ENCODE results near the gene NMS.

Gene NMS

DNA sequence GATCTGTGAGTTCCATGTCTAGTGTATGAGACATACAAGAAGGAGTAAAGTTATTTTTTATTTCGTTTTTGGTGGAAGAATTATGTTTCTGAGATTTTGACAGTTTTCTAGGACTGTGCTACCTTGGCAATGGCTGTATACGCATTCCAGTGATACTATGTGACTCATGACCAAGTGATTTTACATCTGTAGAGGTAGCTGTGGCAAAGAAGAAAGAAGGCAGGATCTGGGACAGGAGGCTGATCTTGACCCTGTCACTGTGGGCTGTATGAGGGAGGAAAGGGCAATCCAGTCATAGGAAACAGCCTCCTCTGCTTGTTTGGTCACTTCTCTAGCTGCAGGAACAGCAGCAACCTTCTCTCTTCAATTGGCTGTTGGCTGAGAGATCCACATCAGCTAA, 48.5 kb downstream of the NMS start:
- peaks cover 0 to 1% of the 10 kb centered on the region in 2 donors for H3K36me3 Mint-ChIP-seq
- peaks cover 21 to 28% of the 10 kb centered on the region in 2 donors for H3K27me3 Mint-ChIP-seq
- no peak for DNase-seq
- H3K4me3 Mint-ChIP-seq = no peak overlapping the region
- no peak overlapping the region for H3K27ac Mint-ChIP-seq
- no peaks in the 10 kb centered on the region for H3K9me3 Mint-ChIP-seq
- ATAC-seq (replicated peaks) = no peak
- peaks cover under 1 to 2% of the 10 kb centered on the region in 2 donors for H3K4me1 Mint-ChIP-seq

DNA sequence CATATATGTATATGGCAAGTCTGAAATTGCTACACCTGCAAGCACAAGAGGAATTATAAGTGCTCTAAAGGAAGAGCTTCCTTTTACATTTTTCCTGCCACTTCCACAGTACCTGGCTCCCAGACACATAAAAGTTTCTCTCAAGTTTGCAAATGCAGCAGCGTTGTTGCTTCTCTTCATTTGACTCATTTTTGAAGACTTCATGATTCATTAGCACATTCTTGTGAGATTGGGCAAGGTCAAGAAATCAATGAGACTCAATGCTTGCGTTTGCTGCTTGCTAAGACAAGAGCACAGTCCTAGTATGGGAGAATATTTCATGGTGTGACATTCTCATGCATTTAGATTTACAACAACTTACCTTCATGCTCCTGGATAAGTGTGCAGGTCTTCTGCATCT, 49.9 kb downstream of the NMS start:
- H3K27ac Mint-ChIP-seq = no peak overlapping the region
- H3K4me3 Mint-ChIP-seq = no peak overlapping the region
- H3K27me3 Mint-ChIP-seq = peaks cover 21 to 28% of the 10 kb centered on the region in 2 donors
- H3K9me3 Mint-ChIP-seq = no peaks in the 10 kb centered on the region
- no peak for ATAC-seq (replicated peaks)
- DNase-seq = no peak
- H3K36me3 Mint-ChIP-seq = peaks cover 0 to 1% of the 10 kb centered on the region in 2 donors
- H3K4me1 Mint-ChIP-seq = no peaks in the 10 kb centered on the region

DNA sequence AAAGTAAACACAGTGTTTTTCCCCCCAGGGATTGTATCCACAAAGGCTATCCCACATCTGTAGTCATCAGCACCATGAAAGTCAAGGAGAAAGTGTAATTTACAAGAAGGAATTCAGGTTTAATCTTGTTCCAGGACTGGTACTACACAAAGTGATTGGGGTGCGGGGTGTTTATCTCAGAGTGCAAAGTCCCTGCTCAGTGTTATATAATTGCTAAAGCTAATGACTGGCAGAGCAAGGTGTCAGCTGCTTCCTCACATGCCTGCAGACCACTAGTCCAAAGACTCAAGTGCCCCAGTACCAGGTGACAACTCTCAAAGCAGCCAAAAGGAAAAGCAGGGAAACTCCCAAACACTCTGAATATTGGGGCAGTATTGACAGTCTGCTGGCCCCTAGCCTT, 52.1 kb downstream of the NMS start:
- Mint-ChIP-seq H3K36me3 (peaks cover 0 to 1% of the 10 kb centered on the region in 2 donors), H3K4me1 (no peaks in the 10 kb centered on the region), H3K4me3 (no peak overlapping the region), H3K9me3 (no peaks in the 10 kb centered on the region), H3K27ac (no peak overlapping the region), H3K27me3 (peaks cover 21 to 25% of the 10 kb centered on the region in 2 donors)
- ATAC-seq (replicated peaks) = no peak
- DNase-seq = no peak

DNA sequence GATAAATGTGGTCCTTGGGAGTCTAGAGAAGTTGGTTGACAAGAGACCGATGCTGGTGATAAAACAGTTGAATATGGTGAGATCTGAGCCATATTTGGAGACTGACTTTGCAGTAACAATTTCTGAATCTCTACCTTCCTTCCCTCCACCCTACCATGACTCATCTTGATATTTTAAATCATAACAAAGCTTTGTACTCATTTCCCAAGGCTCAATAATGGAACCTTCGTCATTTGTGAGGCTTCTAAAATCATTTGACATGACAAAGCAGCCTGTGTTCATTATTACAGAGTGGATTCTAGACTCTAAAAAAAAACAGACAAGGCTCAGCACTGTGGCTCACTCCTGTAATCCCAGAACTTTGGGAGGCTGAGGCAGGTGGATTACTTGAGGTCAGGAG, 54.0 kb downstream of the NMS start:
- no peak overlapping the region for H3K4me3 Mint-ChIP-seq
- ATAC-seq (replicated peaks) (no peak), DNase-seq (no peak)
- no peaks in the 10 kb centered on the region for H3K9me3 Mint-ChIP-seq
- H3K4me1 Mint-ChIP-seq = no peaks in the 10 kb centered on the region
- H3K36me3 Mint-ChIP-seq = peaks cover 0 to 1% of the 10 kb centered on the region in 2 donors
- H3K27me3 Mint-ChIP-seq = peaks cover 12 to 15% of the 10 kb centered on the region in 2 donors
- no peak overlapping the region for H3K27ac Mint-ChIP-seq

DNA sequence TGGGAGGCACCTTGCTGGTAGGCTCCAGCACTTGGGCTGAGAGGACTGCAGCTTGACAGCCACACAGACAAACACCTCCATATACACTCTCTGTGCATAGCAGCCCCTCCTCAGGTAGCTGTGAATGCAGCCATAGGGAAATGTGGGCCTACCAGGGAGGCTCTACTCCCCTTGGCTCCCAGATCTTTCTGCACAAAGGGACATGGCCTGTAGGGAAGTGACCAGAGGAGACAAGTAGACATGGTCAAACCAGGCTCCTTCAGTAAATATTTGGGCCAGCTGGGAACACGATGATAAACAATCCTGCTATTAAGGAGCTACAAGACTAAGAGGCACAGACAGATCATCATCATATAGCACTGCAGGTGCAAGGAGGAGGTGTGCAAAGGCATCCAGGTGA, 56.6 kb downstream of the NMS start:
- H3K4me1 Mint-ChIP-seq = no peaks in the 10 kb centered on the region
- H3K4me3 Mint-ChIP-seq = no peak overlapping the region
- H3K27me3 Mint-ChIP-seq = peaks cover 7 to 19% of the 10 kb centered on the region in 2 donors
- H3K27ac Mint-ChIP-seq = no peak overlapping the region
- H3K36me3 Mint-ChIP-seq = no peaks in the 10 kb centered on the region
- DNase-seq = no peak
- no peaks in the 10 kb centered on the region for H3K9me3 Mint-ChIP-seq
- ATAC-seq (replicated peaks) = no peak

DNA sequence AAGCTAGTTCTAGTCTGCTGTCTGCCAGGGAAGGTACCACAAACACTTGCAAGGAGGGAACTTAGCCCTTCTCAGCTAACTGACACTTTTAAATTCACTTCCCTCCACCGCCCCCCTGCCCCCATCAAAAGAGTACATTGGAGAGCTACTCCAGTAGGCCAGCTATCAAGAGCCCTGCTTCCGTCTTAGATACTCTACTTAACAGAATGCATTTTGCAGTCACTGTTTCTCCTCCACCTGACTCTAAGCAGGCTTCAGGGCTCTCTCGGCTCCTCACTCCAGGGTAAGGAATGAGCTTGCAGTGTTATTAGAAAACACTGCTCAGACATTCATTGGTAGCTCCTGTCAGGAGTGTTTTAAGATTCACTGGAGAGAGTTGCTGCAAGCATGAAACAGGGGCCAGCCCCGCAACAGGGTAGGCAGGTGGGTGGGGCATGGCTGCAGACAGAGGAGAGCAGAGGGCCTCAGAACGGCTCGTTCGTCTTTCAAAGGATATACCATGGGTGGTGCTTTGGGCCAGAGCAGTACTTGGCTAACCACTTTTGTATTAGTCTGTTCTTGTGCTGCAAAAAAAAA, 57.2 kb downstream of the NMS start:
- DNase-seq (no peak), ATAC-seq (replicated peaks) (no peak)
- Mint-ChIP-seq H3K9me3 (no peaks in the 10 kb centered on the region), H3K4me3 (no peak overlapping the region), H3K27me3 (peaks cover 7 to 19% of the 10 kb centered on the region in 2 donors), H3K36me3 (no peaks in the 10 kb centered on the region), H3K27ac (no peak overlapping the region), H3K4me1 (no peaks in the 10 kb centered on the region)

DNA sequence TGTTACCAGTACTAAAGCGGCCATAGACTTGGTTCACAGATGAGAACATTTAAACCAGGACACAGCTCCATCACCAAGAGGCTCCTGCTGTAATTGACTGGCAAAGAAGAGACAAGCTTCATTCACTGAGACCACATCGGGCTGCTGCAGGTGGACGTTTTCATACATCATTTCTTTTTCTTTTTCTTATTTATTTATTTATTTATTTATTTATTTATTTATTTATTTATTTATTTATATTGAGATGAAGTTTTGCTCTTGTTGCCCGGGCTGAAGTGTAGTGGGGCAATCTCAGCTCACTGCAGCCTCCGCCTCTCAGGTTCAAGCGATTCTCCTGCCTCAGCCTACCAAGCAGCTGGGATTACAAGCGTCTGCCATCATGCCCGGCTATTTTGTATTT, 58.9 kb downstream of the NMS start:
- ATAC-seq (replicated peaks) = no peak
- peaks cover 2 to 3% of the 10 kb centered on the region in 2 donors for H3K9me3 Mint-ChIP-seq
- peaks cover 7 to 27% of the 10 kb centered on the region in 2 donors for H3K27me3 Mint-ChIP-seq
- H3K4me3 Mint-ChIP-seq = no peak overlapping the region
- H3K27ac Mint-ChIP-seq = no peak overlapping the region
- DNase-seq = no peak
- H3K4me1 Mint-ChIP-seq = no peaks in the 10 kb centered on the region
- no peaks in the 10 kb centered on the region for H3K36me3 Mint-ChIP-seq

DNA sequence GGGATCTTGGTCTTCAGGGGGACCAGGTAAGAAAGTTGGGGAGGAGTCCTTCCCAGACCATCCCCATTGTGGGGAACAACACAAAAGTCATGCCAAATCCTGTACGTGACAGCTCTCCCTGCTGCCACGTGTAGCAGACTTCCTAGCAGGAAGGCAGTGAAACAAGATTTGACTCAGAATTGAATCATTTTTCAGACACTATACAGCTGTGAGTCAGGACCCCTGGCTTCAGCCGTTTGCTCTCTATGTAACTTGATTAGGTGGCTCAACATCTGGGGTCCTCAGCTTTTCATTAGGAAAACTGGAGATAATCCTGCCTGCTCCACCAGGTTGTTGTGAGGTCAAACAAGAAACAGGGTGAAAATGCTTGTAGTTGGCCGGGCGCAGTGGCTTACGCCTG, 59.6 kb downstream of the NMS start:
- Mint-ChIP-seq H3K9me3 (peaks cover 2 to 3% of the 10 kb centered on the region in 2 donors), H3K4me3 (no peak overlapping the region), H3K27me3 (peaks cover 7 to 27% of the 10 kb centered on the region in 2 donors), H3K27ac (no peak overlapping the region), H3K36me3 (no peaks in the 10 kb centered on the region), H3K4me1 (no peaks in the 10 kb centered on the region)
- ATAC-seq (replicated peaks) (no peak), DNase-seq (no peak)

All from stimulated activated naive B cell treated with anti-CD40 and anti-IgM and Interleukin-4, amounts not matched to agents 10 μg/mL and 1 μg/mL and 100 μg/mL, for 72 hours (primary cell).